ENCODE results near the gene SMIM27. TPM values are rescaled to one million over a fixed set of nuclear protein-coding genes. Genes with fewer than 3 reads are reported as not detected.

SMIM27 gene
- total and polyA plus RNA-seq, 12 donors, result 2.6 to 34.3 (median 17.6) TPM

DNA sequence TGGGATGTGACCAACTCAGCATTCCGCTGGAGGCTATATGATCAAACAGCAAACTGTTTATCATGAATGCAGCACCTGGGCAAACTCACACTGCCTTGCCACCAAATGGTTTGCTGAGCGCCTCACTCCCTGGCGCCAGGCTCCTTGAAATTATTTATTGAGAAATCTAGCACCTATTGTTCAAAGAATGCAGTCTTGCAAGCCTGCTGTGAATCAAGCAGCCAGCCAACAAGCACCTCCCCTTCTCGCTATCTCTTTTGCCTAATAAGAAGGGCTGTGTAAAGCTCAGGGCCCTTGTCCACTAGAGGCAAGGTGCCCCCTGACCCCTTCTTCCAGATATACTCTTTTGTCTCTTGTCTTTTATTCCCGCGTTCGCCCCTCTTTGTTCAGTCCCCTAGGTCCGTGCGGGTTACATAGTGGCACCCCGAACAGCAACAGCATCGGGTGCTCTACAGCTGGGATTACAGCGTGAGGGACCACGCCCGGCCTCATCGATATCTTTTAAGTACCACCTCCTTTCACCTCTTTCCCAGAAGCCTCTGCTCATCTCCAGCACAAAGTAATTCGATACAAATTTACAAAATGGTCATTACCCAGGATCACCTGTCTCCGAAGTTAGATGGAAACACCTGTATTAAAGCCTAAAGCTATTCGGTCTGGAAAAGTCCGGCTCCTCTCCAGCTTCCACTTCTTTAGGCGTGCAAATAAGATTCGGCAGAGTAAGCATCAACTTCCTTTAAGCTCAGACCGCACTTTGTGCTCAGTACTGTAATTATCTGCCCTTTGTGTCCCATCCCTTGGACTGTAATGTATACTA lies 27.0 kb upstream of the SMIM27 start:
- intact Hi-C loops (cut with DNase I), result no loop called here

DNA sequence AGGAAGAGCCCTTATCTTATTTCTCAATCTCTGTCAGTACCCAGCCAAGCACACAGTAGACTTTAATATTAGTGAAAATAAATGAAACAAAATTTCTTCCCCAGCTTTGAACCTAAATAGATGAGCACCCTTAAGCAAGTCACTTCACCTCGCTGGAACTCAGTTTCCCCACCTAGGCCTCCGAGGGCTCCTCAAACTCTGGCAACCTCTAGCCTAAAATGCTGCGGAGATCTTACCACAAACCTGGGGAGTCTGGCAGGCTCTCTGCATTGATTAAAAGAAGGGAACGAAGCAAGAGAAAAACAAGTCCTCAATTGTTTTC lies 26.5 kb upstream of the SMIM27 start:
- no peaks in the 10 kb centered on the region for H3K27me3 ChIP-seq
- TF ChIP-seq POLR2A (IDR thresholded peaks at IDR 0.05), result no peak
- no peak for TF ChIP-seq CTCF (IDR thresholded peaks at IDR 0.05)
- WGBS, 4 donors, result 0 to 2% (median 1%) methylated on average over 4 of the region's 4 CpGs

More for the DNA sequence above, 27.0 kb upstream of the SMIM27 start:
- TF ChIP-seq POLR2A (IDR thresholded peaks at IDR 0.05) (no peak), CTCF (IDR thresholded peaks at IDR 0.05) (no peak)
- H3K27ac ChIP-seq, result peak overlapping the region; percentile 40 to 90 (median 86)
- H3K4me3 ChIP-seq, result peak overlapping the region in 3 of 4 donors; percentile 5 to 72 (median 69)
- DNase-seq, result no peak
- peaks cover 5 to 20% of the 10 kb centered on the region in 2 donors for H3K4me1 ChIP-seq (replicated peaks in 1 of 2)
- WGBS, 4 donors, result 39 to 50% (median 45%) methylated on average over 22 of the region's 22 CpGs
- H3K27me3 ChIP-seq, result no peaks in the 10 kb centered on the region
- H3K9me3 ChIP-seq (replicated peaks in 1 of 3), result no peaks in the 10 kb centered on the region
- H3K36me3 ChIP-seq (replicated peaks in 1 of 2), result no peaks in the 10 kb centered on the region

GRCh38 chr9:32526041-32526706 lies 26.0 kb upstream of the SMIM27 start, which contains the start of gene RIGI:
Gene RIGI (minus strand): TSS chr9:32526196. CDS start chr9:32526166, 30 bp downstream.
- Histone ChIP-seq H3K4me3 (peak within 1 kb of the TSS; percentile 5 to 90 (median 70)), H3K27ac (peak within 1 kb of the TSS; percentile 40 to 90 (median 86)), H3K4me1 (replicated peaks in 1 of 2) (peaks cover 5 to 20% of the 10 kb centered on the region in 2 donors), H3K9me3 (replicated peaks in 1 of 3) (no peaks in the 10 kb centered on the region), H3K27me3 (no peaks in the 10 kb centered on the region), H3K36me3 (replicated peaks in 1 of 2) (no peaks in the 10 kb centered on the region)
- TF ChIP-seq POLR2A (IDR thresholded peaks at IDR 0.05), result peak; percentile 40 to 89
- TF ChIP-seq CTCF (IDR thresholded peaks at IDR 0.05), result peak in 4 of 6 experiments; percentile 22 to 59 (median 46)
- 0% methylated on average over 22 to 37 of the region's 37 CpGs for WGBS, 4 donors
- peak; percentile 92 to 98 (median 96) for DNase-seq
- intact Hi-C loops (cut with DNase I), result no loop called here

More for the DNA sequence above, 26.5 kb upstream of the SMIM27 start:
- intact Hi-C loops (cut with DNase I), result no loop called here
- Histone ChIP-seq H3K36me3 (replicated peaks in 1 of 2) (no peaks in the 10 kb centered on the region), H3K27ac (peak overlapping the region; percentile 40 to 90 (median 86)), H3K4me1 (replicated peaks in 1 of 2) (peaks cover 5 to 20% of the 10 kb centered on the region in 2 donors), H3K9me3 (replicated peaks in 1 of 3) (no peaks in the 10 kb centered on the region), H3K4me3 (peak overlapping the region; percentile 5 to 90 (median 70))
- DNase-seq, result peak in 1 of 7 donors; percentile 17

DNA sequence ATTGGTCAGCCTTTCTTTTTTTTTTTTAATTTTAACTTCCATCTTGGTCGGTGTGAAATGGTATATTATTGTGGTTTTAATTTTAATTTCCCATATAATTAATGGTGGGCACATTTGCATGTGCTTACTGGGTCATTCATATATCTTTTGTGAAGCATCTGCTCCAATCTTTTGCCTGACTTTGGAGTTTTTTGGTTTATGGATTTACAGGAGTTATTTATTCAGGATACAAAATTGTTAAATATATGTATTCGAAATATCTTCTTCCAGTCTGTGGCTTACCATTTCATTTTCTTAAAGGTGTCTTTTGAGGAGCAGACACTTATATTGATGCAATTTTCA lies 25.4 kb upstream of the SMIM27 start:
- no peak for TF ChIP-seq POLR2A (IDR thresholded peaks at IDR 0.05)
- no peaks in the 10 kb centered on the region for H3K27me3 ChIP-seq
- no peak for DNase-seq
- H3K4me1 ChIP-seq (replicated peaks in 1 of 2), result peaks cover 5 to 20% of the 10 kb centered on the region in 2 donors
- 11 to 15% (median 13%) methylated on average over 2 of the region's 2 CpGs for WGBS, 4 donors
- H3K9me3 ChIP-seq (replicated peaks in 1 of 3), result no peaks in the 10 kb centered on the region
- H3K4me3 ChIP-seq, result peak overlapping the region in 2 of 4 donors; percentile 69 to 72
- peak overlapping the region in 4 of 5 donors; percentile 82 to 90 (median 87) for H3K27ac ChIP-seq
- intact Hi-C loops (cut with DNase I), result no loop called here
- H3K36me3 ChIP-seq (replicated peaks in 1 of 2), result no peaks in the 10 kb centered on the region
